CD4-positive, alpha-beta T cell treated with Interleukin-6 at 100 ng/mL for 8 hours (primary cell): ENCODE data around the gene TEX14.
"Not testable (repeated sequence)": the region's sequence is repeated elsewhere in the genome, so short reads cannot be mapped to it uniquely, and the experiment has no call there.

ENCODE experiments used
- DNase-seq: peaks from one replicate; pipeline ENCODE4 v3.0.0-alpha.2; 2020; ENCODE audit warnings: mixed read lengths, low spot score

TEX14 gene

DNA sequence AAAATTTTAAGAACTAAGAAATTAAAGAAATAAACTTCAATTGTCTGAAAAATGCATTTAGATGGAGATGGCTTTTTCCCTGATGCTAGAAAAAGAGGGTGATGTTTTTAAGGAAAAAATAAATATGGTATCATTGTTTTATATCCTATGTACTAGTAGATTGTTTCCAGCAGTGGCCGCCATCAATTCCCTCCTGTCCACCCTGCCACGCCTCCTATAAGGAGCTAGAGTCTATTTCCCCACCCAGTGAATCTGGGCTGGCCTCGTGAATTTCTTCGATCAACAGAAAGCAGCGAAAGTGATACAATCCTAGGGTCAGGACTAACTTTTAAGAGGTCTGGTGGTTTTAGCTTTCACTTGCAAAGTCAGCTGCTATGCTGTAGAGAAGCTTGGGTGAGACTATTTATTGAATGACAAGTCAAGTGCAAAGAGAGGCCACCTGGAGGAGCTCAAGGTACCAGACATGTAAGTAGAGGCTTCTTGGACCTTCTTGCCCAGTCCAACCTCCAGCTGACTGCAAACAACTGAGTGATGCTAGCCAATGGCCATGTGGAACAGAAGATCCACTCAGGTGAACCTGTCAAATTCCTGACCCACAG is 96.6 kb downstream of the TEX14 start:
- no peak for DNase-seq

GRCh38 chr17:58593123-58593522 is 98.7 kb downstream of the TEX14 start:
- DNase-seq = no peak

DNA sequence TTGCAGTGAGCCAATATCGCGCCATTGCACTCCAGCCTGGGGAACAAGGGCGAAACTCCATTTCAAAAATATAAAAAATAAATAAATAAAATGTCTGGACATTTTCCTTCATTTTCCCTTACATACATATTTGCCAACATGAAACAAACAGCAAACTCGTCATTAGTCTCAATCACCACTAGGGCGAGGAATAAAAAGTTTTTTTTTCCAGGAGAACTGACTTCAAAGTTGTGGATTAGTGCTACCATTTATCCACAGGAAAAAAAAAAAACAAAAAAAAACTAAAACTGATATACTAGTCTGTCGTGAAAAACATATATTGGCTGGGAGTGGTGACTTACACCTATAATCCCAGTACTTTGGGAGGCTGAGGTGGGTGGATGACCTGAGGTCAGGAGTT is 100.4 kb downstream of the TEX14 start:
- DNase-seq = no peak

- DNase-seq = no peak
Measured at GRCh38 chr17:58590377-58590776, 101.5 kb downstream of the TEX14 start.

GRCh38 chr17:58587713-58588117 is 104.1 kb downstream of the TEX14 start:
- peak; percentile 55 for DNase-seq

- DNase-seq = no peak
Measured at GRCh38 chr17:58586009-58586644, 105.7 kb downstream of the TEX14 start.

DNA sequence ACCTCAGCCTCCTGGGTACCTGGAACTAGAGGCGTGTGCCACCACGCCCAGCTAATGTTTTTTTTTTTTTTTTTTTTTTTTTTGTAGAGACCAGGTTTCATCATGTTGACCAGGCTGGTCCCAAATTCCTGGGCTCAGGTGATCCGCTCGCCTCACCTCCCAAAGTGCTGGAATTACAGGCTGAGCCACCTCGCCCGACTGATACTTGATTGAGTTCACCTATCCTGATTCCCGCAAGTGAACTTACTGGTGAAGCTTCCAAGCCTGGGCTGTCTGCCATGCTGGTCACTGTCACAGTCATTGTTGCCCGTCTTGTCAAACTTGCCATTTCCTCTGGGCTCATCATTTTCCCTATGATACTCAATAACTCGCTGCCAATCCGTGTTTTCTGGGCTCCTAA is 106.3 kb downstream of the TEX14 start:
- DNase-seq = no peak

DNA sequence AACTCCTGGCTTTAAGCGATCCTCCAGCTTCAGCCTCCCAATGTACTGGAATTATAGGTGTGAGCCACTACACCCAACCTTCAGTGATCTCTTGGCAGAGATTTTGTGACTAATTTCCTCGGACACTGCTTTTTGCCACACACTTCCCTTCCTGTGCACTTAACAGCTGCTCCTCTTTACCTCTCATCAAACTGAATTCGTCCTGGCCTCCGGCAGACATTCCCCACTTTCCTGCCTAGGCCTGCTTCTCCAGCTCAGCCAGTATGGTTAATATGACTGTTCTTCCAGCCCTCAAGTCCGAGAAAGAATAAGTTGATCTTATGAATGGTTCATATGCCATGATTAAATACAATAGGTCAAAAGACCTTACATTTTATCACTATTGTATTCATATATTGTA is 108.4 kb downstream of the TEX14 start:
- DNase-seq = no peak

DNA sequence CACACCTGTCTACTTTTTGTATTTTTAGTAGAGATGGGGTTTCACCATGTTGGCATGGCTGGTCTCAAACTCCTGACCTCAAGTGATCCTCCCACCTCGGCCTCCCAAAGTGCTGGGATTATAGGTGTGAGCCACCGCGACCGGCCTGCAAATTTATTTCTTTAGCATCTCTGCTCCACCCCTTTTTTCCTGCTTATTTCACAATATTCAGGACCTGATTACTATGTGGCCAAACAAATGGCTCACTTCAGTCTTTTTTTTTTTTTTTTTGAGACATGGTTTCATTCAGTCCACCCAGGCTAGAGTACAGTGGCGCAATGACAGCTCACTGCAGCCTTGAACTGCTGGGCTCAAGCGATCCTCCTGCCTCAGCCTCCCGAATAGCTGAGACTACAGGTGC is 109.1 kb downstream of the TEX14 start:
- DNase-seq = not testable (repeated sequence)

GRCh38 chr17:58580671-58581070 is 111.2 kb downstream of the TEX14 start:
- no peak for DNase-seq

DNA sequence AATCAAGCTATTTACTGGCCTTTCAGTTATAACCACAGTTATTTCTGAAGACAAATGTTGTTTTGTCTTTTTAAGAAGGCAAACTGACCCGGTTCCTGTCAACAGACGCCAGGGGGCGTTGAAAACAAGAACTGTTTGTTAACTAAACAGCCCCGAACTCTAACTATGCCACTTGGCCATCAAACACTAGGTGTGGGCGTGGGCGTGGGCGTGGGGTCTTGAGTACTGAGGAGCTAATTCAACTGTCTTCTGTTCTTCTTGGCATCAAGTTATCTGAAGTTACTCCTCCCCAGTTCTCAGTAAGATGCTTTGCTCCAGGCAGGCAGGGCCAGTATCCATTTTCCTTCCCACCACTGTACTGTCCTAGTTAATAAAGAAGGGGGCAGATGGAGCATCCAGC is 114.1 kb downstream of the TEX14 start:
- DNase-seq = peak; percentile 34

- no peak for DNase-seq
Measured at GRCh38 chr17:58576679-58577367, 115.0 kb downstream of the TEX14 start.

- no peak for DNase-seq
Measured at GRCh38 chr17:58575511-58575910, 116.3 kb downstream of the TEX14 start.

DNA sequence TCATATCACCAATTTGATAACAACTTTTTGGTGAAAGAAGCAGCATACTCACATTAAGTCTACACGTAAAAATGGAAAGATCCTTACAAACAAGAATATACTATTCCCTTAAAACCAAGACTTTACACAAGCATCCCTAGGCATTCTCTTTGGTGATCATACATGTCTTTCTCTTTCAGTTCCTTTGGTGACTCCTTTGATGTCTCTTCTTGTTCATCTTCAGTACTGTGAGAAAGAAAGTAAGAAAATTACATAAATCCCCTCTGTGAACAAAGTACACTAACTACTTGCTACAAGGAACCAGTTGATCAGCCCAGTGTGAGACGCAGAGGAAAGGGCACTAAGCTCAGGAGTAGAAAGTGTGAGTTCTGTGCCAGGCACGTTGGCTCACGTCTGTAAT is 117.8 kb downstream of the TEX14 start:
- no peak for DNase-seq

- DNase-seq = no peak
Measured at GRCh38 chr17:58572846-58573245, 119.0 kb downstream of the TEX14 start.

- DNase-seq = no peak
Measured at GRCh38 chr17:58570758-58571157, 121.1 kb downstream of the TEX14 start.

DNA sequence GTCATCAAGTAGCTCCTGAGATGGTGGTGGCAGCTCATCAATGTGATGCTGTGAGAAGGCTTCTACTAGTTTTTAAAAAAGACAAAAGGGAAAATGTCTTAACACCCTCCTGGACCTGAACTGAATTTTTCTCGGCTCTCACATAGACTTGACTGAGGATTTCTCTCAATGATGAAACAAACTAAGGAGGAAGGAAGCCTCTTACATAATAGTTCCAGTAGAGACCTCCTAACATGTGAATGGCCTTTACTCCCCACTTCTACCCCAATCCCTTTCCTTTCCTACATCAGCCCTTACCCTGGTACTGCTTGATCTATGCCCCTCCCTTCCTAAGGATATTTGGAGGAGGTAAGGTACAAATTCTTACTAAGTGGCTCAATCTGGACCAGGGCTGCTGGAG is 122.6 kb downstream of the TEX14 start:
- DNase-seq = no peak

- no peak for DNase-seq
Measured at GRCh38 chr17:58568044-58568799, 123.6 kb downstream of the TEX14 start.

GRCh38 chr17:58565389-58566311 is 126.2 kb downstream of the TEX14 start:
- DNase-seq = no peak

- DNase-seq = no peak
Measured at GRCh38 chr17:58564971-58565370, 126.9 kb downstream of the TEX14 start.

- DNase-seq = no peak
Measured at GRCh38 chr17:58564243-58564642, 127.6 kb downstream of the TEX14 start.

GRCh38 chr17:58560511-58560910 is 131.3 kb downstream of the TEX14 start:
- DNase-seq = no peak
